ENCODE measurements around the gene KCNMA1.

Gene KCNMA1

GRCh38 chr10:77635402-77636227 is 2.0 kb downstream of the KCNMA1 start:
- no peak for DNase-seq (ENCODE audit: insufficient read length, low spot score)
- FAIRE-seq, result no peak

DNA sequence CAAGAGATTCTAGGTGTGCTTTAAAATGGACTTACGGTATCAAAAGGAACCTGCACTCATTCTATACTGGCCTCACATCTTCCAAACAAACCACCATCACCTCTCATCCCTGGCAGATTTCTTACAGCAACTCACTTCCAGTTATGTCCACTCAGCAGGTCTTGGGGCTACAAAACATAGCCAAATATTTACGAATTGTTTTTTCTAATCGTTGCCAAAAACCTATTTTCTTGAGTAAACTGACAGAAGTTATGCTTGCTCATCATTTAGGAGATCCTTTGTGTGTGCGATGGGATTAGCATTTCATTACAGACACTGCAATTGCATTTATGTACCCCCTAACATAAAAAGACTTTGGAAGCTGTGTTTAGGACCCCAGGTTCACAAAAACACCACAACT is 2.7 kb downstream of the KCNMA1 start:
- FAIRE-seq (no peak), DNase-seq (ENCODE audit: insufficient read length, low spot score) (no peak)

GRCh38 chr10:77633376-77633775 is 4.2 kb downstream of the KCNMA1 start:
- FAIRE-seq (no peak), DNase-seq (ENCODE audit: insufficient read length, low spot score) (no peak)

DNA sequence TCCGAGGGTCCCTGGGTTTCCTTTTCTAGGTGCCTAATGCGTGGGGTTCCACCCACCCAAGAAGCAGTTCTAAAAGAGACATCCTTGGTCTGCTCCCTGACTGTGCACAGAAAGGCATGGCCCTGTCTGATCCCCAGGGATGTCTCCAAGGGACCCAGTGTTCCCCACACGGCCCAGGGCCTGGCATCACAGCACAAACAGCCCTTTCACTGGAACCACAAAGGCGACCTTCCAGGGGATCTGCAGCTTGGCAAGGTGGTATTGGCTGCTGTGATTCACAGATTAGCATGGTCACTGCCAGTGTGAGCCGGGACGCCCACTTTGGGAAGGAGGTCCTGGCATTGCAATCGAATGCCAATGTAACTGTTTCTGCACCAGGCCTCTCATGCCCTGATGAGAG is 6.4 kb downstream of the KCNMA1 start:
- DNase-seq (ENCODE audit: insufficient read length, low spot score), result no peak
- FAIRE-seq, result no peak

GRCh38 chr10:77630507-77630848 is 7.1 kb downstream of the KCNMA1 start:
- FAIRE-seq, result no peak
- DNase-seq (ENCODE audit: insufficient read length, low spot score), result no peak

GRCh38 chr10:77629775-77630506 is 7.7 kb downstream of the KCNMA1 start:
- DNase-seq (ENCODE audit: insufficient read length, low spot score), result no peak
- no peak for FAIRE-seq

DNA sequence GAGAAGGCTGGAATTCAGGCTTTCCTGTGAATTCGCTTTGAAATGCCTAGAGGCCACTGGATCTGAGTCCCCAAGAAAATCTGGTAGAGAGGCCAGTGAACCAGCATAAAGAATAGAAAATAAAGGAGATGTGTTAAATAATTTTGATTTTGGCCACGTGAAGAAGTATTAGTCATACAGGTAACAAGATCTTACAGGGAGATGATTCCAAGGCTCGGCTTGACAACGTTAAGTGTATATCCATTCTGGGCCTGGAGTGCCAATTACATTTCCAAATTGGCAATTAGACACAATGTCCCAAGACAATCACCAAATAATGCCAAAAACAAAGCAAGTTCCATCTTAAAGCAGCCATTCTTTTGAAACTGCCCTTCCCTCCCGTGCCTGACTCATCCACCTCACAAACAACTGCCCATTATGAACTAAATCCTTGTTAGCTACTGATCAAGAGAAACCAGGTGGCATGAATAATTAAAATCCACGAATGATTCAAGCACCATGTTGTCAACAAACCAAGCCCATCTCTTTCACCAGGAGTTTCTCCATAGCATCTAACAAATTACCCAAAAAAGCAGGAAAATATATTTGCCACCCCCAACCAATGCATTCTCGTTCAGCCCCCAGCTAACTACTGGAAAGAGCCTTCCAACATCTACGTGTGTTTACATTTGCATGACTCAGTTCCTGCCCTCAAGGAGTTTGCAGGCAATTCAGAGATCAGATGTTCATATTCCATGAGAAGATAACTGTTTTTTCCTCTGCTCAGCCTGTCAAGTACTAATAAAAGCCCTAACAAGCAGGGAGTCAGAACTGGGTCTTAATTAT is 8.5 kb downstream of the KCNMA1 start:
- FAIRE-seq (no peak), DNase-seq (ENCODE audit: insufficient read length, low spot score) (no peak)

GRCh38 chr10:77626266-77626935 is 11.2 kb downstream of the KCNMA1 start:
- no peak for DNase-seq (ENCODE audit: insufficient read length, low spot score)
- no peak for FAIRE-seq

- FAIRE-seq (peak; percentile 4), DNase-seq (ENCODE audit: insufficient read length, low spot score) (no peak)
Observed at GRCh38 chr10:77625379-77625778, 12.2 kb downstream of the KCNMA1 start.

DNA sequence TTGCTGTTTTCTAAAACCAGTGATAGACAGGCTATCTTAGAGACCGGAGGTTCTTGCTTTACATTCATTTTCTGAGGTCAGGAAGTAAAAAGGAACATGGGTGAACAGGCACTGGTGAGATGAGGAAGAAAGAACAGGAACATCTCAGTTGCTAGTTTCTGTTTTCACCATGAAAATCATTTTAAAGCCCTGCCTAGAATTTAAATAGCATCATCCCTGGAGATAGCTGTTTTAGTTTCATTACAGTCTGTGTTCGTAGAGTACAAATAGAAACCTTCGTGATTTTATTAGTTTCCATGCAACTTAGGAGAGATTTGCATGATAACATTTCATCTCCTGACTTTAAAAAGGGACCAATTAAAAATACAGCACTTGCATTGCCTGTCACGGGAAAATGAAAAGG is 14.7 kb downstream of the KCNMA1 start:
- FAIRE-seq (no peak), DNase-seq (ENCODE audit: insufficient read length, low spot score) (no peak)

- FAIRE-seq, result no peak
- DNase-seq (ENCODE audit: insufficient read length, low spot score), result no peak
Observed at GRCh38 chr10:77620731-77621130, 16.9 kb downstream of the KCNMA1 start.

DNA sequence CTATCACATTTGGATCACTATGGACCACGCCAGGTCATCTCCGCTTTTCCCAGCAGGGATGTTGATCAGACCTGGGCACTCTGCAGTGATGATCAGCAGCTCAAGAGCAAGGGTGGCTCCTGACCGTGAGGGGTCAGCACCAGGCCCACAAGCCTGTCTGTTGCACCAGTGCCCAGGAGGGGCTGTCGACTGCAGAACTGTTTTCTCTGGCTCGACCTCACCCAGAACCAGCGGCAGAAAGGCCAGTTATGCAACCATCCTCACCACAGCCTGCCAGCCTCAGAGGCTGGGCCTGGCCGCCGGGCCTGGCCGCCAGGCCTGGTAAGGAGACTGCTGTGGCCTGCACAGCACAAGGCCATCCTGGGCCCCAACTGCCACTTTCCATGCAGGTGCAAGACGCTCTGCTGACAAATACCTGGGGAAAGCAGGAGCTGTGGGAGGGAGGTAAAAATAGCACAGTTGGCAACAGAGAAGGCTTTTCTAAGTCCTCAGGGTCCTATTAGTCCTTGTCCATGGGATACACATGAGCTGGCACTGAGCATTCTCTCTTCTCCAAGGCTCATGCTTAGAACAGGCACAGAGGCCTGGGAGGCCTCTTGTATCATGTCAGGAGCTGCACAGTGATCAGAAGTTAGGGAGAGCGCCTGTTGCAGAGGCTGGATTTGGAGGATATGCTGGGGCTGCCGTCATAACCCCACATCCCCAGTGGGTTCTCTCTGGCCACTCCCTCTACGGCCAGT is 17.5 kb downstream of the KCNMA1 start:
- no peak for DNase-seq (ENCODE audit: insufficient read length, low spot score)
- FAIRE-seq, result no peak

DNA sequence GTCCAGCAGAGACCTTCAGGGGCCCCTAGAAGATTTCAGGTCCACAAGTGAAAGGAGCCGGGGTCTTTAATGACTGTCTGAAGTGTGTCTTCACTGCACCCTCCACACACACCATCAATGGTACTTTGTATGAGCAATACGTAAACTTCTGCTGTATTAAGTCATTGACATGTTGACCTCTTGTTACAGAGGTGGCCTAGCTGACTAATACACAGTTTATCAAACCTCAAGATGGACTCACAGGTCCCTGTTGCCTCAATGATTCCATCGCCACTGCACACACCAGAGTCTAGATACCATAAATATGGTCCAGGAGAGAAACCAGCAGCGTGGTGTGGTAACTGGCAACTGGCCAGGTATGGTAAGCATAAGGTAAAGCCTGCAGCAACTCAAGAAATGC is 19.5 kb downstream of the KCNMA1 start:
- DNase-seq (ENCODE audit: insufficient read length, low spot score) (no peak), FAIRE-seq (no peak)

DNA sequence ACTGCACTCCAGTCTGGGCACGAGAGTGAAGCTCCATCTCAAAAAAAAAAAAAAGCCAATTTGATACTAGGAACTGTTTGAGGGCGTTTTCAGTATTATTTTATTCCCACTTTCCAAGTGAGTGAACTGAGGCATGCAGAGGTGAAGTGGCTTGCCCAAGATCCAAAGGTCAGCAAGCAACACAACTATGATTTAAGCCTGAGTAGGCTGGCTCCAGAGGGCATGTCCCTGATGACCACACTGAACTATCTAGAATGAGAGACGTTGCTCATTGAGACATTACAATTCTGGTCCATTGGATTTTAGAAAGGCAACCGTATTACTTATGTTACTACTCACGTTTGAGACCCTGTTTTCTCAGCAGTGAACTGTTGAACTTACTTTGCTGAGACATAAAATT is 20.8 kb downstream of the KCNMA1 start:
- DNase-seq (ENCODE audit: insufficient read length, low spot score) (no peak), FAIRE-seq (no peak)

DNA sequence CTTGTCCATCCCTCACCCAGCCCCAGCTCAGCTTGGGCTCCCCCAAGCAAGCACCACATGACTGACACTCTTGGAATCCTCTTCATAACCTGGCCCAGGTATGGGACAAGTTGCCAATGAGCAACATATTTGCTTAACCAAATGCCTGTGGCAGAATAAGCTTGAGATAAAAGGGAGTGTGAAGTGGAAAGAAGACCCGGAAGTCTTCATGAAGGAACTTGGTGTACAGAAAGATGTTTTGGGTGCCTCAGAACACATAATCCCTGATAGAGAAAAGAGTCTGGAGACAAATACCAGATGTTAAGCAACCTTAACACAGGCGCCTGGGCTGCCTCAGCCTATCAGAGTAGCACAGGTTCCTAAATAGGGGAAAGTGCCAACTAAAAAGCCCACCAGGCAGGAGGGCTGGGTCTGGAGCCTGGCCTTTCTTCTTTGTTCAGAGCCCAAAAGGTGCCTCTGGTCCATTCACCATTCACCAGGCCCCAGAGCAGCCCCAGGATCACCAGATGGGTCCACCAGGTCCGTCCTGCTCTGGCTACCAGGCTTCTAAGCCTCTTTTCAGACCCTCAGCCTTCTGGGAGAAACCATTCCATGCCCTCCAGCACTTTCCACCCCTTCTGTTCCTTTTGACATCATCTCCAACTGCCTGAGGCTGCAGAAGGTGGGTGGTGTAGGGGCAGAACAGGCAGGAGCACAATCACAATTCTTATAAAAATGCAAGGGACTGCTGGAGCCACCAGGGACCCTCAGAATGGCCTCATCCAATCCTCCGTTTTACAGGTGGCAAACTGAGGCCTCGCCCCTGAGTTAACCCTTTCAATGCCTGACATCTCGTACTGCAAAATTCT is 22.6 kb downstream of the KCNMA1 start:
- DNase-seq (ENCODE audit: insufficient read length, low spot score) (no peak), FAIRE-seq (no peak)

DNA sequence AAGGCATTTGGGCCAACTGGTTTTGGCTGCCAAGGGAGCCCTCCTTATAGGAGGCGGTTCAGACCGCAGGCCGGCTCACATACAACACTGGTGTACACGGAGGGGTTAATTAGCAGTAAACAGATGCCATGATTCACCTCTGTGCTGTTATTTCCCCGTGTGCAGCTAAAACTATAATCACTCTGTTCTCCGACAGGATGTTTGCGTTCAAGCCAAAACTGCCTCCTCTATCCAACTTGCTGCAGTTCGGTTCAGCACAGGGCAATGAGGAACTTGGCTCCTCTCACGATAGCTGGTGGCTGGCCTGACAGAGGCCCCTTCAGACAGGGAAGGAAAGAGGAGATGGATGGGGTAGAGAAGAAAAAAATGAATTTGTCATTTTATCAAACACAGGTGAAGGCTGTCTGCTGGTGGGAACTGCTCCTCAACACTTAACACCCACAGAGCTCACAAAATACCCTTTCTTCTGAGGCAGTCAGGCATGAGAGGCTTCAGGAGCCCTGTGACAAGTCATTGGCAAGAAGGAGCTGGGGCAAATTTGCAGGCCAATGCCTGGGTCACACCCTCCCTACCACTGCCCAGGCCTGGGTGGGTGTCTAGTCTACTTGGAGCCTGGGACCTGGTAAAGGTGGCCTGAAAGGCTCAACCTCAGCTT is 24.0 kb downstream of the KCNMA1 start:
- FAIRE-seq, result no peak
- no peak for DNase-seq (ENCODE audit: insufficient read length, low spot score)

GRCh38 chr10:77611670-77612069 is 25.9 kb downstream of the KCNMA1 start:
- no peak for FAIRE-seq
- DNase-seq (ENCODE audit: insufficient read length, low spot score), result no peak

DNA sequence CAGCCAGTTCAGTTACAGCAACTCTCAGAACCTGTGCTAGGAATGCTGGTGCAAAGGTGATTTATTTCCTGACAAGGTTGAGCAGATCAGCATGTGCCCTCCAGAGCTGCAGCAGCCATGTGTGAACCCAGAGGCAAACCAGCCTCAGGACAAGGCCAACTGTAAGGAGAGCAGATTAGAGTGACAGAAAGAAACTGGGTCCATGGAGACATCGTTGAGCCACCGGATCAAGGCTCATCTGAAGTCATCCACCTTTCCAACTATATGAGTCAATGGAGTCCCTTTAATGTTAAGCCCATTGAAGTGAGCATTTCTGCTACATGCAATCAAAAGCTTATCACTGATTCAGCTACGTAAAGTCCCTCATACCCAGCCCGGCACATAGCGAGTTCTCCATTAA is 26.4 kb downstream of the KCNMA1 start:
- DNase-seq (ENCODE audit: insufficient read length, low spot score) (no peak), FAIRE-seq (no peak)

- no peak for DNase-seq (ENCODE audit: insufficient read length, low spot score)
- no peak for FAIRE-seq
Observed at GRCh38 chr10:77609781-77610272, 27.8 kb downstream of the KCNMA1 start.
